ENCODE results near the gene ATF7IP2.
"Not testable (repeated sequence)": the region's sequence is repeated elsewhere in the genome, so short reads cannot be mapped to it uniquely, and the experiment has no call there.

ATF7IP2 gene

GRCh38 chr16:10504404-10504885, 118.6 kb downstream of the ATF7IP2 start:
- no peak for DNase-seq (ENCODE audit: low spot score in 2 of 2)
- H3K27ac Mint-ChIP-seq: no peak overlapping the region
- H3K4me3 Mint-ChIP-seq: no peak overlapping the region
- peaks cover 7% of the 10 kb centered on the region for H3K4me1 Mint-ChIP-seq
- no peak for ATAC-seq
- no peaks in the 10 kb centered on the region for H3K9me3 Mint-ChIP-seq
- no peaks in the 10 kb centered on the region for H3K36me3 Mint-ChIP-seq

GRCh38 chr16:10505286-10505685, 119.4 kb downstream of the ATF7IP2 start:
- DNase-seq (ENCODE audit: low spot score in 2 of 2); H3K36me3 Mint-ChIP-seq; H3K4me3 Mint-ChIP-seq; H3K27ac Mint-ChIP-seq; ATAC-seq; H3K9me3 Mint-ChIP-seq: not testable (repeated sequence)
- peaks cover 14% of the 10 kb centered on the region for H3K4me1 Mint-ChIP-seq

GRCh38 chr16:10509534-10510025, 123.7 kb downstream of the ATF7IP2 start:
- ATAC-seq: peak; percentile 69
- H3K4me1 Mint-ChIP-seq: peaks cover 19% of the 10 kb centered on the region
- peak overlapping the region; percentile 40 for H3K27ac Mint-ChIP-seq
- no peak overlapping the region for H3K4me3 Mint-ChIP-seq
- peak; percentile 51 to 79 for DNase-seq (ENCODE audit: low spot score in 2 of 2)
- H3K9me3 Mint-ChIP-seq: no peaks in the 10 kb centered on the region
- no peaks in the 10 kb centered on the region for H3K36me3 Mint-ChIP-seq

GRCh38 chr16:10510279-10510678, 124.4 kb downstream of the ATF7IP2 start:
- H3K9me3 Mint-ChIP-seq: no peaks in the 10 kb centered on the region

GRCh38 chr16:10511829-10512228, 126.0 kb downstream of the ATF7IP2 start:
- ATAC-seq (peak; percentile 99), DNase-seq (ENCODE audit: low spot score in 2 of 2) (peak in 1 of 2 donors; percentile 53)
- Mint-ChIP-seq H3K4me3 (no peak overlapping the region), H3K27ac (peak overlapping the region; percentile 5), H3K36me3 (no peaks in the 10 kb centered on the region), H3K9me3 (no peaks in the 10 kb centered on the region), H3K4me1 (peaks cover 19% of the 10 kb centered on the region)

More at GRCh38 chr16:10510279-10510678, 124.4 kb downstream of the ATF7IP2 start:
- Mint-ChIP-seq H3K27ac (no peak overlapping the region), H3K4me3 (no peak overlapping the region), H3K4me1 (peaks cover 19% of the 10 kb centered on the region), H3K36me3 (no peaks in the 10 kb centered on the region)
- no peak for DNase-seq (ENCODE audit: low spot score in 2 of 2)
- ATAC-seq: no peak

GRCh38 chr16:10514369-10515055, 128.7 kb downstream of the ATF7IP2 start:
- DNase-seq (ENCODE audit: low spot score in 2 of 2): peak; percentile 22 to 58
- Mint-ChIP-seq H3K9me3 (no peaks in the 10 kb centered on the region), H3K4me3 (no peak overlapping the region), H3K36me3 (no peaks in the 10 kb centered on the region), H3K4me1 (peaks cover 19% of the 10 kb centered on the region), H3K27ac (no peak overlapping the region)
- no peak for ATAC-seq

- no peaks in the 10 kb centered on the region for H3K36me3 Mint-ChIP-seq
- H3K4me3 Mint-ChIP-seq: no peak overlapping the region
- H3K27ac Mint-ChIP-seq: no peak overlapping the region
- ATAC-seq (no peak), DNase-seq (ENCODE audit: low spot score in 2 of 2) (no peak)
- no peaks in the 10 kb centered on the region for H3K4me1 Mint-ChIP-seq
- H3K9me3 Mint-ChIP-seq: no peaks in the 10 kb centered on the region
These were observed 132.0 kb downstream of the ATF7IP2 start for GRCh38 chr16:10517868-10518267.

GRCh38 chr16:10518479-10519041, 132.7 kb downstream of the ATF7IP2 start:
- no peak overlapping the region for H3K27ac Mint-ChIP-seq

GRCh38 chr16:10519297-10519696, 133.4 kb downstream of the ATF7IP2 start:
- no peak for ATAC-seq
- H3K4me3 Mint-ChIP-seq: no peak overlapping the region
- no peaks in the 10 kb centered on the region for H3K4me1 Mint-ChIP-seq
- no peaks in the 10 kb centered on the region for H3K9me3 Mint-ChIP-seq
- no peaks in the 10 kb centered on the region for H3K36me3 Mint-ChIP-seq
- DNase-seq (ENCODE audit: low spot score in 2 of 2): no peak
- no peak overlapping the region for H3K27ac Mint-ChIP-seq

More at GRCh38 chr16:10518479-10519041, 132.7 kb downstream of the ATF7IP2 start:
- DNase-seq (ENCODE audit: low spot score in 2 of 2) (no peak), ATAC-seq (no peak)
- H3K9me3 Mint-ChIP-seq: no peaks in the 10 kb centered on the region
- H3K4me1 Mint-ChIP-seq: no peaks in the 10 kb centered on the region
- H3K4me3 Mint-ChIP-seq: no peak overlapping the region
- H3K36me3 Mint-ChIP-seq: no peaks in the 10 kb centered on the region

- DNase-seq (ENCODE audit: low spot score in 2 of 2): no peak
- Mint-ChIP-seq H3K4me3 (no peak overlapping the region), H3K27ac (peak overlapping the region; percentile 61), H3K4me1 (no peaks in the 10 kb centered on the region), H3K36me3 (no peaks in the 10 kb centered on the region), H3K9me3 (no peaks in the 10 kb centered on the region)
- no peak for ATAC-seq
These were observed 134.3 kb downstream of the ATF7IP2 start for GRCh38 chr16:10519929-10520868.

- H3K36me3 Mint-ChIP-seq: no peaks in the 10 kb centered on the region
- H3K4me3 Mint-ChIP-seq: no peak overlapping the region
- DNase-seq (ENCODE audit: low spot score in 2 of 2): no peak
- H3K4me1 Mint-ChIP-seq: no peaks in the 10 kb centered on the region
- no peaks in the 10 kb centered on the region for H3K9me3 Mint-ChIP-seq
- ATAC-seq: no peak
- H3K27ac Mint-ChIP-seq: no peak overlapping the region
These were observed 135.2 kb downstream of the ATF7IP2 start for GRCh38 chr16:10520869-10521578.

- peak; percentile 36 for ATAC-seq
- no peaks in the 10 kb centered on the region for H3K4me1 Mint-ChIP-seq
- H3K27ac Mint-ChIP-seq: no peak overlapping the region
- H3K36me3 Mint-ChIP-seq: no peaks in the 10 kb centered on the region
- peak in 1 of 2 donors; percentile 67 for DNase-seq (ENCODE audit: low spot score in 2 of 2)
- H3K9me3 Mint-ChIP-seq: no peaks in the 10 kb centered on the region
- H3K4me3 Mint-ChIP-seq: no peak overlapping the region
These were observed 135.9 kb downstream of the ATF7IP2 start for GRCh38 chr16:10521681-10522274.

- no peak for ATAC-seq
- Mint-ChIP-seq H3K9me3 (no peaks in the 10 kb centered on the region), H3K36me3 (no peaks in the 10 kb centered on the region), H3K4me1 (no peaks in the 10 kb centered on the region), H3K4me3 (no peak overlapping the region), H3K27ac (no peak overlapping the region)
- DNase-seq (ENCODE audit: low spot score in 2 of 2): no peak
These were observed 137.1 kb downstream of the ATF7IP2 start for GRCh38 chr16:10522966-10523365.

GRCh38 chr16:10525214-10525825, 139.5 kb downstream of the ATF7IP2 start:
- H3K9me3 Mint-ChIP-seq: no peaks in the 10 kb centered on the region
- no peaks in the 10 kb centered on the region for H3K4me1 Mint-ChIP-seq

More at GRCh38 chr16:10525214-10525825, 139.5 kb downstream of the ATF7IP2 start:
- Mint-ChIP-seq H3K27ac (peak overlapping the region; percentile 63), H3K36me3 (no peaks in the 10 kb centered on the region), H3K4me3 (no peak overlapping the region)
- no peak for ATAC-seq
- no peak for DNase-seq (ENCODE audit: low spot score in 2 of 2)
